ENCODE measurements around the gene C1orf105.

The C1orf105 gene

GRCh38 chr1:172406968-172407367 lies 13.5 kb upstream of the C1orf105 start:
- Mint-ChIP-seq H3K27ac (no peak overlapping the region), H3K9me3 (no peaks in the 10 kb centered on the region), H3K27me3 (ENCODE audit: low read depth, poor library complexity) (no peaks in the 10 kb centered on the region), H3K36me3 (ENCODE audit: low read depth) (no peaks in the 10 kb centered on the region), H3K4me1 (no peaks in the 10 kb centered on the region), H3K4me3 (no peak overlapping the region)
- no peak for TF ChIP-seq CTCF (IDR thresholded peaks at IDR 0.05)
- no peak for DNase-seq

- no peak for TF ChIP-seq CTCF (IDR thresholded peaks at IDR 0.05)
- H3K9me3 Mint-ChIP-seq = no peaks in the 10 kb centered on the region
These were observed 11.5 kb upstream of the C1orf105 start for GRCh38 chr1:172408958-172409357.

GRCh38 chr1:172410027-172410426 lies 10.5 kb upstream of the C1orf105 start:
- no peaks in the 10 kb centered on the region for H3K27me3 Mint-ChIP-seq (ENCODE audit: low read depth, poor library complexity)
- no peak for DNase-seq
- H3K4me3 Mint-ChIP-seq = no peak overlapping the region
- no peak overlapping the region for H3K27ac Mint-ChIP-seq
- TF ChIP-seq CTCF (IDR thresholded peaks at IDR 0.05) = no peak
- no peaks in the 10 kb centered on the region for H3K4me1 Mint-ChIP-seq
- no peaks in the 10 kb centered on the region for H3K9me3 Mint-ChIP-seq
- H3K36me3 Mint-ChIP-seq (ENCODE audit: low read depth) = peaks cover 13% of the 10 kb centered on the region

More at GRCh38 chr1:172408958-172409357, 11.5 kb upstream of the C1orf105 start:
- Mint-ChIP-seq H3K36me3 (ENCODE audit: low read depth) (peaks cover 13% of the 10 kb centered on the region), H3K4me1 (no peaks in the 10 kb centered on the region), H3K4me3 (no peak overlapping the region), H3K27ac (no peak overlapping the region), H3K27me3 (ENCODE audit: low read depth, poor library complexity) (no peaks in the 10 kb centered on the region)
- DNase-seq = no peak

- Mint-ChIP-seq H3K4me3 (no peak overlapping the region), H3K4me1 (peaks cover 14% of the 10 kb centered on the region), H3K27ac (no peak overlapping the region), H3K27me3 (ENCODE audit: low read depth, poor library complexity) (no peaks in the 10 kb centered on the region), H3K9me3 (no peaks in the 10 kb centered on the region), H3K36me3 (ENCODE audit: low read depth) (peaks cover 17% of the 10 kb centered on the region)
- no peak for TF ChIP-seq CTCF (IDR thresholded peaks at IDR 0.05)
- DNase-seq = no peak
These were observed 8.6 kb upstream of the C1orf105 start for GRCh38 chr1:172411791-172412338.

GRCh38 chr1:172414331-172414730 lies 6.2 kb upstream of the C1orf105 start:
- H3K27ac Mint-ChIP-seq = no peak overlapping the region
- H3K4me1 Mint-ChIP-seq = peaks cover 36% of the 10 kb centered on the region
- no peak for TF ChIP-seq CTCF (IDR thresholded peaks at IDR 0.05)
- H3K9me3 Mint-ChIP-seq = no peaks in the 10 kb centered on the region
- peaks cover 17% of the 10 kb centered on the region for H3K36me3 Mint-ChIP-seq (ENCODE audit: low read depth)
- no peak for DNase-seq
- H3K4me3 Mint-ChIP-seq = no peak overlapping the region
- H3K27me3 Mint-ChIP-seq (ENCODE audit: low read depth, poor library complexity) = no peaks in the 10 kb centered on the region

GRCh38 chr1:172416496-172417035 lies 3.9 kb upstream of the C1orf105 start:
- H3K4me3 Mint-ChIP-seq = no peak overlapping the region
- peaks cover 17% of the 10 kb centered on the region for H3K36me3 Mint-ChIP-seq (ENCODE audit: low read depth)
- H3K9me3 Mint-ChIP-seq = no peaks in the 10 kb centered on the region
- TF ChIP-seq CTCF (IDR thresholded peaks at IDR 0.05) = no peak
- DNase-seq = no peak
- H3K27me3 Mint-ChIP-seq (ENCODE audit: low read depth, poor library complexity) = no peaks in the 10 kb centered on the region
- peaks cover 40% of the 10 kb centered on the region for H3K4me1 Mint-ChIP-seq
- peak overlapping the region; percentile 45 for H3K27ac Mint-ChIP-seq

Measured in nephron progenitor cell (in vitro differentiated cells).